Memory B cell (primary cell): ENCODE measurements around the gene ANO8.
A peak's percentile ranks its signal among the peaks of the same experiment; 100 is the strongest.

ENCODE experiments used
- ATAC-seq: fragments of 150-1000 bp; cut with Tn5 transposase; 2 replicates; pipeline ENCODE4 v1.10.0; 2021; ENCODE audit warnings: low read depth, mild to moderate bottlenecking, moderate library complexity
- DNase-seq, 2 donors: peaks; one replicate each; pipeline ENCODE4 v3.0.0; 2022; ENCODE audit warnings: low spot score in 2 of 2
- H3K27ac Mint-ChIP-seq: one replicate; pipeline ENCODE4 v1.8.0; 2022; ENCODE audit warnings: mild to moderate bottlenecking, moderate library complexity, mixed read lengths
- H3K27me3 Mint-ChIP-seq: one replicate; pipeline ENCODE4 v1.8.0; 2022; ENCODE audit warnings: mixed read lengths
- H3K36me3 Mint-ChIP-seq: one replicate; pipeline ENCODE4 v1.8.0; 2022; ENCODE audit warnings: mild to moderate bottlenecking, mixed read lengths
- H3K4me1 Mint-ChIP-seq: one replicate; pipeline ENCODE4 v1.8.0; 2022; ENCODE audit warnings: mixed read lengths
- H3K4me3 Mint-ChIP-seq: one replicate; pipeline ENCODE4 v1.8.0; 2022; ENCODE audit warnings: mild to moderate bottlenecking, moderate library complexity, mixed read lengths
- H3K9me3 Mint-ChIP-seq: one replicate; pipeline ENCODE4 v1.8.0; 2022; ENCODE audit warnings: mixed read lengths

The ANO8 gene

DNA sequence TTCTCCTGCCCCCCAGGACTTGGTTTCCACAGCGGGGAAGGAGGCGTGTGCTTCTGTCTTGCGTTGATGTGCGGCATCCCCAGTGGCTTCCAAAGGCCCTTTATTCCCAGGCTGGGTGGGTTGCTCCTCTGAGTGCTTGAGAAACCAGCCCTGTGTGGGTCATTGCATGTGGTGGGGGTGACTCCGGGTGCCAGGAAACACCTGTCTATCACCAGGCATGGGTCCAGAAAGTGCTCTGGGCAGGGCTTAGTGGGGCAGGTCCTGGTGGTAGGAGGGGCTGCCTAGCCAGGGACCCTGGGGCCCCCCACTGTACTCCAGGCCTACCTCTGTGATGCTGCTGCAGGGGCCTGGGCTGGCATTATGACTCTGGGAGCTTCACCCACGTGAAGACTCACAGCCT is 15.7 kb downstream of the ANO8 start:
- H3K27ac Mint-ChIP-seq, result no peak overlapping the region
- peaks cover 26% of the 10 kb centered on the region for H3K36me3 Mint-ChIP-seq
- H3K4me1 Mint-ChIP-seq, result no peaks in the 10 kb centered on the region
- DNase-seq (no peak), ATAC-seq (no peak)
- no peaks in the 10 kb centered on the region for H3K27me3 Mint-ChIP-seq
- H3K9me3 Mint-ChIP-seq, result no peaks in the 10 kb centered on the region
- H3K4me3 Mint-ChIP-seq, result no peak overlapping the region

DNA sequence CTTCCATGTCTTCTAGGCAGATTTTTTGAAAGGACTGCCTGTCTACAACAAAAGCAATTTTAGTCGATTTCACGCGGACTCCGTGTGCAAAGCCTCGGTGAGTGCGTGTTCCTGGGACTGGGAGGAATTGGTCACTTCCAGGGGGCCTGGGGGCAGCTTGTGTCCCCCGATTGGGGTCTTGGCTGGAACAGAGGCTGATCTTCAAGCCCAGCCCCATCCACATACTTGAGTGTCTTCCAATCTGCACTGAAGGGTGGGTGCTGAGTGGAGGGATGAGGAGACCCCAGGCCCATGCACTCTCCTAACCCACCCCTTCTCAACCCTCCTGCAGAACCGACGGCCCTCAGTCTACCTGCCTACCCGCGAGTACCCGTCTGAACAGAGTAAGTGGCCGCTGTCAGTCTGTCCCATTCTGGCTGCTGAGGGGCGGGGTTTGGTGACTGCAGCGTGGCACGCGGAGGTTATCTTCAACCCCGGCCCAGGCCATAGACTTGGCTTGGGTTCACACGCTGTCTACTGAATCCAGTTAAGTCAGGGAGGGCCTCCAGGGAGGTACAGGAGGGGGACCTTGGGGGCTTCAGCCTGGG is 20.6 kb downstream of the ANO8 start:
- H3K27ac Mint-ChIP-seq, result no peak overlapping the region
- no peaks in the 10 kb centered on the region for H3K9me3 Mint-ChIP-seq
- ATAC-seq (no peak), DNase-seq (no peak)
- H3K27me3 Mint-ChIP-seq, result no peaks in the 10 kb centered on the region
- H3K4me1 Mint-ChIP-seq, result peaks cover 18% of the 10 kb centered on the region
- H3K36me3 Mint-ChIP-seq, result peaks cover 21% of the 10 kb centered on the region
- no peak overlapping the region for H3K4me3 Mint-ChIP-seq

DNA sequence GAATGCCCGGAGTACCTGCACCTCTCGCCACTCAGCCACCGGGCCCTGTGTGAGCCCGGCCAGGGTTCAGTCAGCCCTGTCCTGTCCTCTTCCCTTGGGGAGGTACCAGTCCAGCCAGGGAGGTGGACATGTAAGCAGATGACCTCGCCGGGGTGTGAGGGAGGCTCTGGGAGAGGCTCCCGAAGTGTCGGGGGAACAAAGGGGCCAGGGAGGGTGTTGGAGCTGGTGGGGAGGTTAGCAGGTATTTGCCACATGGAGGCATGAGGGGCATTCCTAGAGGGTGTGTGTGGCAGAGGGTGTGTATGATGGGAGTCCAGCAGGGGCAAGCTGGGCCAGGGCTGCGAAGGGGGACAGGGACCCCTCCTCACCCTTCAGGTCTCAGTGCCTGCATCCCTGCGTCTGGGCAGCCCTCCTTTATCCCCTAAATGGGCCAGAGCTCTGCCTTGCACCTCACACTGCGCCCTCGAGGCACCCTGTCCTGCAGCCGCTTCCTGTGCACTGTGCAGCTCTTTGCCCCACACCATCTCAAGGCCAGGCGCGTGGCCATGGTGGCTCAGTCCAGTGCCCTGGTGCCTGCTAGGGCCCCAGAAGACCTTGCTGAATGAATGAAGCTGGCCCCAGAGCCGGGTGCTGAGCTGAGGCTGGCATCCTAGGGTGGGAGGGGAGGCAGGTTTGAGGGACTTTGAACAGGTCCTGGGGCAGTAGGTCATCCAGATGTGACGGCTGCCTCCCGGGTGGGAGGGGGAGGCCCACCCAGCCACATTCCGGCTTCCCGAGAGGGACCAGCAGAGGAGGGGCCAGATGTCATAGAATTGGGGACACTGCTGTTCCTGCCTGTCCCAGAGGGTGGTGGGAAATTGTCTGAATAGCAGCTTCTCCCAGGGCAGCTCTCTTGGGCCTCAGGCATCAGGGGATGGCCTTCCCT is 22.2 kb downstream of the ANO8 start:
- ATAC-seq (no peak), DNase-seq (no peak)
- Mint-ChIP-seq H3K4me1 (peaks cover 25% of the 10 kb centered on the region), H3K4me3 (no peak overlapping the region), H3K9me3 (no peaks in the 10 kb centered on the region), H3K27ac (no peak overlapping the region), H3K36me3 (peaks cover 18% of the 10 kb centered on the region), H3K27me3 (no peaks in the 10 kb centered on the region)

DNA sequence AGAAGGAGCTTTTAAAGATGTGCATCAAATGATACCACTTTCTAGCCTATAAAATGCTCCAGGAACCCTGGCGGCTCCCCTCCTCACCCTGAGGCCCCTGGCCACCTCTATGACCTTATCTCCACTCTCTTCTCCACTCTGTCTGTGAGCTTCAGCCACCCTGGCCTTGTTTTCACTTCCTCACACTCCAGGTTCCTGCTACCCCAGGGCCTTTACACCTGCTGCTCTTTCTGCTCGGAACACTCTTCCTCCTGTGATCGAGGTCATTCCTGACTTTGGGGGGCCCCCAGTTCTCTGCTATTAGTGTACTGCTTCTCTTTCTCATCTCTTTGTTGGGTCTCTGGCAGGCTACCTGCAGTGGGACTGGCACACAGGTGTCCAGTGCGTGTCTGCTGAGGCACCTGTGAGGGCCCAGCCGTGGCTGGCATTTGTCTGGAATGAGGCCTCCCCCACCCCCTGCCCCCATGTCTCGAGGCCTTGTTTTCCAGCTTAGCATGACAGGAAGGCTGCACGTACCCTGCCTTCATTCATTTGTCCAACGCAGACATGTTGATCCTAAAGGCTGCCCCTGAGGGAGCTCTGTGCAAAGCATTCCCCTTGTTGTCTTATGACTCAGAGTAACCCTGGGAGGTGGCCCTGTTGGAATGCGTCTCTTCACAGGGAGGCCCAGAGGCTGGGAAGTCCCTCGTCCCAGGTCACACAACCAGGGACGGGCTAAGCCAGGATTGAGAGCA is 23.0 kb downstream of the ANO8 start:
- peaks cover 25% of the 10 kb centered on the region for H3K4me1 Mint-ChIP-seq
- no peaks in the 10 kb centered on the region for H3K27me3 Mint-ChIP-seq
- DNase-seq (no peak), ATAC-seq (no peak)
- H3K27ac Mint-ChIP-seq, result no peak overlapping the region
- peaks cover 18% of the 10 kb centered on the region for H3K36me3 Mint-ChIP-seq
- no peaks in the 10 kb centered on the region for H3K9me3 Mint-ChIP-seq
- peak overlapping the region; percentile 64 for H3K4me3 Mint-ChIP-seq

DNA sequence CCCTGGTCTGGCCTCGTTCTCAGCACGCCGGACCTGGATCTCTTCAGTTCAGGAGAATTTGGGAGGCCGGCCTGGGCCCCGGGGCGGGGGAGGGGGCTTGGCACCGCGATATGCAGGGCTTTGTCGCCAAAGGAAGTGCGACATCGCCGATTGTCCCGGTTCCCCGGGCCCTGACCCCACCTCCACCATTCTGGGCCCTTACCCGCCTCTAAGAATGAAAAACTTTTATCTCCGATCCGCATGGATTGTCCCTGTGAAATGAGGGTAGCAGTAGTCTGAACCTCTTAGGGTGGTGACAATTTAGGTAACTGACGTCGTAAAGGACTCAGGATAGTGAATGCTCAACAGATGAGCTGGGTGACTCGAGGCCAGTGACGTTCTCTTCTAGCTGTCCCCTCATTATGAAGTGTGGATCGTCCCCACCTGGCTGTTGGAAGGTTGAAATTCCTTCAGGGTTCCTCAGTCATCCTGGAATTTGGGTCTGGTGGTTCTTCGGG is 24.6 kb downstream of the ANO8 start:
- DNase-seq, result no peak
- Mint-ChIP-seq H3K36me3 (peaks cover 11% of the 10 kb centered on the region), H3K4me3 (peak overlapping the region; percentile 95), H3K9me3 (no peaks in the 10 kb centered on the region), H3K27ac (peak overlapping the region; percentile 83), H3K27me3 (no peaks in the 10 kb centered on the region), H3K4me1 (peaks cover 28% of the 10 kb centered on the region)
- ATAC-seq, result no peak

DNA sequence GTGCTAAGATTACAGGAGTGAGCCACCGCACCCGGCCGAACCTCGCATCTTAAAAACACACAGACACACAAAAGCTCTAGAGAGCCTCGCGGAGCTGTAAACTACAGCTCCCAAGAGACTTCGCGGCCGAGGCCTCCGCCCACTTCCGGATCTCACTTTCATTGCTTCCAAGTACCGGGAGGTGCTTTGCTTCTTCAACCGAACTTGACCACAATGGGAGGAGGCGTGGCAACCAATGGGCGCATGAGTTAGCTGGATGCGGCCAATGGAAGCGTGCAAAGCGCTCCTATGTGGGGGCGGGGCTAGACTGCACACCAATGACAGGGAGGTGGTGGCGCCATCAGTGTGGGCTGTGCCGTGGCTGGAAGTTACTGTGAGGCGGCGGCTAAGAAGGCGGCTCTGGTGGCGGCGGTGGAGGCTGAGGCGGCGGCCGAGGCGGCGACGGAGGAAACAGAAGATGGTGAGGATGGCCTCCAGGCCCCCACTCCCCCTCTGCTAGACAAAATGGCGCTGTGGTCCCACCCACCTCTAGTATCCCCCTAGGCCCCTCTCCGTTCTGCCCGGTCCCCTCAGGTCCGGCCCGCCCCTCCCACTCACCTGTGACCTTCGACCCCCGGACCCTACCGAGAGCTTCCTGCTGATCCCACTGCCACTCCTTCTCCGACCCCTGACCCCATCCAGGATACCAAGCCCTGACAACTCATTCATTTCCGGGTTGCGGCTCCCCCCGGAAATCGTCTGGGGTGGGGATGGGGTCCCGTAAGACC is 25.3 kb downstream of the ANO8 start, which contains the start of gene DDA1:
DDA1 (plus strand) TSS at position 366 of the 767 bp plus-strand sequence; CDS start at position 458, 92 bp downstream.
- DNase-seq, result peak; percentile 81 to 97
- H3K36me3 Mint-ChIP-seq, result peaks cover 11% of the 10 kb centered on the region

DNA sequence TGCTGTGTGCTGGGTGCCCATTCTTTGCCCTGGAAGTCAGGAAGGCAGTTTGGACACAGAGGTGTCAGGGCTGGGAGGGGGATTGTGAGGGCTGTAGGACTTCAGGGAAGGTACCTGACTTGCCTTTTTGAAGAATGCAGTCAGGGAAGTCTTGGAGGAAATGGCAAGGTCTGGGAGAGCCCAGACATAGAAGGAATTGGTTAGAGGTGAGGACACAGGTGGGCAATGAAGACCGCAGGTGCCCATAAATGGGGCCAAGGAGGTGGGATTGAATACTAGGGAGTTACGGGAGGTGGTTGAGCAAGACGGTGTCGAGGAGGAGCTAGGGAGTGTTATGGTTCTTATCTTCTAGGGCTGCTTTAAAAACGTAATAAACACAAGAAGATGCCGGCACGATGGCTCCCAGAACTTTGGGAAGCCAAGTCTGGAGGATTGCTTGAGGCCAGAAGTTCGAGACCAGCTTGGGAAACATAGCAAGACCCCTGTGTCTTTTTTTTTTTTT is 26.7 kb downstream of the ANO8 start:
- peak overlapping the region; percentile 40 for H3K4me3 Mint-ChIP-seq
- peaks cover 4% of the 10 kb centered on the region for H3K36me3 Mint-ChIP-seq
- DNase-seq (no peak), ATAC-seq (no peak)
- H3K4me1 Mint-ChIP-seq, result peaks cover 34% of the 10 kb centered on the region
- no peaks in the 10 kb centered on the region for H3K27me3 Mint-ChIP-seq
- no peaks in the 10 kb centered on the region for H3K9me3 Mint-ChIP-seq
- H3K27ac Mint-ChIP-seq, result no peak overlapping the region

More for the DNA sequence above, 25.3 kb downstream of the ANO8 start, which contains the start of gene DDA1:
- Mint-ChIP-seq H3K4me3 (peak within 1 kb of the TSS; percentile 95), H3K9me3 (no peaks in the 10 kb centered on the region), H3K4me1 (peaks cover 31% of the 10 kb centered on the region), H3K27ac (peak within 1 kb of the TSS; percentile 83), H3K27me3 (no peaks in the 10 kb centered on the region)
- peak; percentile 73 for ATAC-seq

DNA sequence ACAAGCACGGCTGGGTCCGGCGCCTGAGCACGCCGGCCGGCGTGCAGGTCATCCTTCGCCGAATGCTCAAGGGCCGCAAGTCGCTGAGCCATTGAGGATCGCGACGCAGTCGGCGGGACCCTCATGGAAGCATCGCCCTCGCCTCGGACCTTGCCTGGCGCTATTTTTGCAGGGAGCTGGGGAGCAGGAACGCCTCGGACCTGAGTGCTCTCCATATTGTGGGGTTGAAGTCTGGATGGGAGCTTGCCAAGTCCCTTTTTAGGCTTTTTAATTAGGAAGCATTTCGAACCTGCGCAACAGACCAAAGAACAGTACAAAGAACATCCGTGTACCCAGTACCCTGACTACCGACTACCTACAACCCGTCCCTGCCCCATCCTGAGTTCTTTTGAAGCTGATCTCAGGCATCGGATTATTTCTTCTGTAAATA is 28.4 kb downstream of the ANO8 start:
- H3K27ac Mint-ChIP-seq, result peak overlapping the region; percentile 80
- H3K9me3 Mint-ChIP-seq, result no peaks in the 10 kb centered on the region
- no peaks in the 10 kb centered on the region for H3K36me3 Mint-ChIP-seq
- ATAC-seq (no peak), DNase-seq (no peak)
- peaks cover 35% of the 10 kb centered on the region for H3K4me1 Mint-ChIP-seq
- H3K27me3 Mint-ChIP-seq, result no peaks in the 10 kb centered on the region
- H3K4me3 Mint-ChIP-seq, result peak overlapping the region; percentile 87

DNA sequence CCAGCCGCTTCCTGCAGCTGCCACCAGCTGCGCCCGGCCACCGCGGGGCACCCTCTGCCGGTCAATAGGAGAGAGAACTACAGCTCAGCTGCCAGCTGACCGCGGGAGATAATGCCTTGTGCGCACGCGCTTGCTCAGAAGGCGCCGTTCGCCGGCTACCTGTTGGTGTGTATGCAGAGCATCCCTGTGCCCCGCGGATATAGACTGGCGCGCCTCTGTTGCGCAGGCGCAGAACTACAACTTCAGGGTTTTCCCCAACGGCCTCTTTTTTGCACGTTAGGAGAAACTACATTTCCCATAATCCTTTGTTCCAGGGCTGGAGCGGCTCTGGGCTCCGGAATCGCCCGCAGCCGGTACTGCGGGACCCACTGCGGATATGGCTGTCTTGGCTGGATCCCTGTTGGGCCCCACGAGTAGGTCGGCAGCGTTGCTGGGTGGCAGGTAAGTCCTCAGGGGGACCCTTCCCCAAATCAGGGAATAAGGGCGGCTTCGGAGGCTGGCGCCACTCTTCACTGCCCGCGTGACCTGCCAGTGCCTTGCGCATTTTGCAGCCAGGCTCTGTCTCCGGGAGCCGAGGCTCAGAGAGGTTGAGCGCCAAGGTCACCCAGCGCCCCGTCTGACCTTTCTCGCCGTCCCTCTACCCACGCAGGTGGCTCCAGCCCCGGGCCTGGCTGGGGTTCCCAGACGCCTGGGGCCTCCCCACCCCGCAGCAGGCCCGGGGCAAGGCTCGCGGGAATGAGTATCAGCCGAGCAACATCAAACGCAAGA is 29.0 kb downstream of the ANO8 start, which contains the start of gene MRPL34:
MRPL34 (plus strand) TSS at position 356 of the 768 bp plus-strand sequence; CDS start at position 377, 21 bp downstream.
- no peaks in the 10 kb centered on the region for H3K9me3 Mint-ChIP-seq
- no peaks in the 10 kb centered on the region for H3K27me3 Mint-ChIP-seq
- peaks cover 34% of the 10 kb centered on the region for H3K4me1 Mint-ChIP-seq
- no peaks in the 10 kb centered on the region for H3K36me3 Mint-ChIP-seq
- peak within 1 kb of the TSS; percentile 87 for H3K4me3 Mint-ChIP-seq
- peak within 1 kb of the TSS; percentile 80 for H3K27ac Mint-ChIP-seq
- DNase-seq, result peak; percentile 87 to 93
- peak; percentile 66 for ATAC-seq

DNA sequence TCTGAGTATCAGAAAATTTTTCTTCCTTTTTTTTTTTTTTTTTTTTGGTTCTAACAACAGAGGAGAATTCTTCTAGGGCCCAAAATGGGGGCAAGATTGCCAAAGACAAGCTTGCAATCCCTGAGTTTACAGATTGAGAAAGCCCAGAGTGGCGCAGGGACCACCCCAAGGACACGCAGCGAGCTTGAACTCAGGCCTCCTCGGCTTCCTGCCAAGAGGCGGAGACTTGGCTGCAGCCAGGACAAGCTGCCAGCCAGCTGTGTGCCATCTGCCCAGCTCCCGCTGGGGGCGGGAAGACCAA is 29.5 kb downstream of the ANO8 start:
- H3K4me1 Mint-ChIP-seq, result peaks cover 29% of the 10 kb centered on the region
- H3K36me3 Mint-ChIP-seq, result no peaks in the 10 kb centered on the region
- DNase-seq (no peak), ATAC-seq (no peak)
- no peaks in the 10 kb centered on the region for H3K9me3 Mint-ChIP-seq
- peak overlapping the region; percentile 87 for H3K4me3 Mint-ChIP-seq
- H3K27ac Mint-ChIP-seq, result peak overlapping the region; percentile 80
- no peaks in the 10 kb centered on the region for H3K27me3 Mint-ChIP-seq

DNA sequence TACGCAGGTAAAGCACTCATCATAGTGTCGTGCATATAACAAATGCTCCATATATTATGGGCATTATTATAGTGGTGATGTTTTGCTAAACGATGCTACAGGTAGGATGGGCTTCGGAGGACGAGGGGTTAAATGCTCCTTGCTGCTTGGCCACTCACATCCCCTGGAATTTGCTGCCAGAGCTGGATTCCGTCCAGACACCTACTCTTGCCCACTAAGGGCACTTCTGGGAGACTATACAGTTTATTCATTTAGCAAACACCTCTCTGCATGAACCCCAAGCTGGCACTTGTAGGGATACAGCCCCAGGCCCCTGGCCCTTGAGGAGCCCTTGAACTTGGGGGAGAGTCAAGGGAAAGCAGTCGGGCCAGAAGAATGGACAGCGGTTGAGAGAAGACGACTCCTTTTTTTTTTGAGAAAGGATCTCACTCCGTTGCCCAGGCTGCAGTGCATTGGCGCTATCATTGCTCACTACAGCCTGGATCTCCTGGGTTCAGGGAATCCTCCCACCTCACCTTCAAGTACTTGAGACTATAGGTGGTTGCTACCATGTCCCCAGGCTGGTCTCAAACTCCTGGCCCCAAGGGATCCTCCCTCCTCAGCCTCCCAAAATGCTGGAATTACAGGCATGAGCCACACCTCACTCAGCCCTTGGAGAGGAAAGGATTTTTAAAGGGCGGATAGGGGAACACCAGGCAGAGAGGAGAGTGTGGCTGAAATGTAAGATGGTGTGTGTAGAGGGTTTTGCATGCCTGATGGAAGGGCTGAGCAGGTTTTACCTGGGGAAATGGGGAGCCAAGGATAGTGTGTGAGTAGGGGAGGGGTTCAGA is 30.1 kb downstream of the ANO8 start:
- no peaks in the 10 kb centered on the region for H3K27me3 Mint-ChIP-seq

DNA sequence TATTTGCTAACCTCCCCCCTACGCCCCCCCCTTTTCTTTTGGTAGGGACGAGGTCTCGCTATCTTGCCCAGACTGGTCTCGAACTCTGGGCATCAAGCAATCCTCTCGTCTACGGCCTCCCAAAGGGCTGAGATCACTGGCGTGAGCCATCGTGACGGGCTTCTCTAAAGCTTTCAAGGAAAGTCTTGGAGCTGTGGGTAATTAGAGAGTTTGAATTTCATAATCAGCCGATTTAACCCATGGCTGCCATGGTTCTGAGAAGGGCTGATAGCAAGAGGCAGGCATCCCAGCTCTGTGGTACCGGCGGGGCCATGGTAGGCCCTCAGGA is 30.8 kb downstream of the ANO8 start:
- peak overlapping the region; percentile 78 for H3K4me3 Mint-ChIP-seq
- no peaks in the 10 kb centered on the region for H3K9me3 Mint-ChIP-seq
- H3K27ac Mint-ChIP-seq, result no peak overlapping the region
- H3K4me1 Mint-ChIP-seq, result peaks cover 21% of the 10 kb centered on the region
- no peak for ATAC-seq
- H3K27me3 Mint-ChIP-seq, result no peaks in the 10 kb centered on the region
- no peaks in the 10 kb centered on the region for H3K36me3 Mint-ChIP-seq
- no peak for DNase-seq

More for the DNA sequence above, 30.1 kb downstream of the ANO8 start:
- Mint-ChIP-seq H3K27ac (no peak overlapping the region), H3K9me3 (no peaks in the 10 kb centered on the region), H3K36me3 (no peaks in the 10 kb centered on the region), H3K4me1 (peaks cover 26% of the 10 kb centered on the region), H3K4me3 (peak overlapping the region; percentile 28)
- no peak for ATAC-seq
- DNase-seq, result no peak
